ENCODE measurements around the gene NLRP10.

Gene NLRP10

GRCh38 chr11:7936615-7937014 lies 28.6 kb downstream of the NLRP10 start:
- Histone ChIP-seq H3K4me2 (ENCODE audit: low read length) (no peak overlapping the region), H3K4me3 (ENCODE audit: low read length) (no peak overlapping the region), H4K20me1 (ENCODE audit: control insufficient read depth, insufficient read depth, low read depth, low read length) (no peaks in the 10 kb centered on the region), H3K79me2 (ENCODE audit: control insufficient read depth, low read length) (no peaks in the 10 kb centered on the region), H3K27ac (ENCODE audit: low read depth, low read length) (no peak overlapping the region), H3K27me3 (ENCODE audit: control insufficient read depth, low read length) (no peaks in the 10 kb centered on the region), H3K36me3 (ENCODE audit: control insufficient read depth, low read length) (no peaks in the 10 kb centered on the region), H3K9me2 (replicated peaks; ENCODE audit: control insufficient read depth, low read length) (no peaks in the 10 kb centered on the region; the same call in 1 of the 2 replicates), H3K9me3 (ENCODE audit: control insufficient read depth, insufficient read depth, low read length) (peaks cover 2% of the 10 kb centered on the region; the same call in 1 of the 2 replicates), H3F3A (ENCODE audit: control insufficient read depth, insufficient read depth) (no peaks in the 10 kb centered on the region), H3K4me1 (ENCODE audit: control insufficient read depth, low read length) (peaks cover 21% of the 10 kb centered on the region)
- TF ChIP-seq EZH2phosphoT487 (IDR thresholded peaks at IDR 0.05; ENCODE audit: borderline replicate concordance, low read length) (no peak), CTCF (IDR thresholded peaks at IDR 0.05; ENCODE audit: low read depth, low read length, poor library complexity, severe bottlenecking) (no peak)

- H3K27me3 ChIP-seq (ENCODE audit: control insufficient read depth, low read length): no peaks in the 10 kb centered on the region
- peaks cover 2% of the 10 kb centered on the region; the same call in 1 of the 2 replicates for H3K9me3 ChIP-seq (ENCODE audit: control insufficient read depth, insufficient read depth, low read length)
- no peak within 1 kb of the TSS for H3K4me2 ChIP-seq (ENCODE audit: low read length)
- no peaks in the 10 kb centered on the region for H3F3A ChIP-seq (ENCODE audit: control insufficient read depth, insufficient read depth)
- TF ChIP-seq EZH2phosphoT487 (IDR thresholded peaks at IDR 0.05; ENCODE audit: borderline replicate concordance, low read length): no peak
- H3K9me2 ChIP-seq (replicated peaks; ENCODE audit: control insufficient read depth, low read length): no peaks in the 10 kb centered on the region
- H3K4me1 ChIP-seq (ENCODE audit: control insufficient read depth, low read length): peaks cover 16% of the 10 kb centered on the region
- H3K36me3 ChIP-seq (ENCODE audit: control insufficient read depth, low read length): no peaks in the 10 kb centered on the region
- H3K79me2 ChIP-seq (ENCODE audit: control insufficient read depth, low read length): no peaks in the 10 kb centered on the region
- H4K20me1 ChIP-seq (ENCODE audit: control insufficient read depth, insufficient read depth, low read depth, low read length): no peaks in the 10 kb centered on the region
- H3K4me3 ChIP-seq (ENCODE audit: low read length): no peak within 1 kb of the TSS
- no peak within 1 kb of the TSS for H3K27ac ChIP-seq (ENCODE audit: low read depth, low read length)
Observed at GRCh38 chr11:7931168-7931567, 34.1 kb downstream of the NLRP10 start, which contains the start of gene OR10A6. OR10A6 (minus strand) TSS chr11:7931268; CDS start chr11:7928662, 2,606 bp downstream.

GRCh38 chr11:7927635-7928034 lies 37.6 kb downstream of the NLRP10 start:
- Histone ChIP-seq H3K79me2 (ENCODE audit: control insufficient read depth, low read length) (no peaks in the 10 kb centered on the region), H3F3A (ENCODE audit: control insufficient read depth, insufficient read depth) (no peaks in the 10 kb centered on the region), H3K27ac (ENCODE audit: low read depth, low read length) (no peak overlapping the region), H3K9me2 (replicated peaks; ENCODE audit: control insufficient read depth, low read length) (no peaks in the 10 kb centered on the region), H3K4me3 (ENCODE audit: low read length) (no peak overlapping the region), H3K27me3 (ENCODE audit: control insufficient read depth, low read length) (no peaks in the 10 kb centered on the region), H3K4me2 (ENCODE audit: low read length) (no peak overlapping the region), H3K36me3 (ENCODE audit: control insufficient read depth, low read length) (no peaks in the 10 kb centered on the region), H3K9me3 (ENCODE audit: control insufficient read depth, insufficient read depth, low read length) (peaks cover 6% of the 10 kb centered on the region; the same call in 1 of the 2 replicates), H4K20me1 (ENCODE audit: control insufficient read depth, insufficient read depth, low read depth, low read length) (no peaks in the 10 kb centered on the region), H3K4me1 (ENCODE audit: control insufficient read depth, low read length) (no peaks in the 10 kb centered on the region)
- TF ChIP-seq EZH2phosphoT487 (IDR thresholded peaks at IDR 0.05; ENCODE audit: borderline replicate concordance, low read length): no peak
- TF ChIP-seq CTCF (IDR thresholded peaks at IDR 0.05; ENCODE audit: low read depth, low read length, poor library complexity, severe bottlenecking): no peak

- Histone ChIP-seq H3K9me2 (replicated peaks; ENCODE audit: control insufficient read depth, low read length) (no peaks in the 10 kb centered on the region), H3K79me2 (ENCODE audit: control insufficient read depth, low read length) (no peaks in the 10 kb centered on the region), H3K9me3 (ENCODE audit: control insufficient read depth, insufficient read depth, low read length) (peaks cover 6% of the 10 kb centered on the region; the same call in 1 of the 2 replicates), H3F3A (ENCODE audit: control insufficient read depth, insufficient read depth) (no peaks in the 10 kb centered on the region), H4K20me1 (ENCODE audit: control insufficient read depth, insufficient read depth, low read depth, low read length) (no peaks in the 10 kb centered on the region), H3K36me3 (ENCODE audit: control insufficient read depth, low read length) (no peaks in the 10 kb centered on the region), H3K4me3 (ENCODE audit: low read length) (no peak overlapping the region), H3K4me1 (ENCODE audit: control insufficient read depth, low read length) (no peaks in the 10 kb centered on the region), H3K4me2 (ENCODE audit: low read length) (no peak overlapping the region), H3K27ac (ENCODE audit: low read depth, low read length) (no peak overlapping the region), H3K27me3 (ENCODE audit: control insufficient read depth, low read length) (no peaks in the 10 kb centered on the region)
- TF ChIP-seq EZH2phosphoT487 (IDR thresholded peaks at IDR 0.05; ENCODE audit: borderline replicate concordance, low read length): no peak
Observed at GRCh38 chr11:7924536-7924935, 40.7 kb downstream of the NLRP10 start.
